ENCODE measurements around the gene GAS2L2. TPM values are rescaled to one million over a fixed set of nuclear protein-coding genes. Genes with fewer than 3 reads are reported as not detected.

The GAS2L2 gene
- total RNA-seq (under 1 TPM in 6 of 10 donors, not detected in 4; 0.09 to 0.89 (median 0.14) TPM), polyA plus RNA-seq (under 1 TPM; 0.03 to 0.15 TPM)
- long read RNA-seq, donor 1: 0 reads
- long read RNA-seq, donor 2: 0 reads
- long read RNA-seq, donor 3: 0 reads

GRCh38 chr17:35752945-35753764, at the start of gene GAS2L2:
TSS of gene GAS2L2 (minus strand) at chr17:35753239. CDS start at chr17:35752850, 389 bp downstream.
- Histone ChIP-seq H3K9me3 (no peaks in the 10 kb centered on the region), H3K36me3 (no peaks in the 10 kb centered on the region), H3K4me3 (no peak within 1 kb of the TSS), H3K4me1 (peaks cover 0 to 15% (median 9%) of the 10 kb centered on the region in 9 donors), H3K27me3 (peaks cover 0 to 45% (median 28%) of the 10 kb centered on the region in 7 donors), H3K27ac (no peak within 1 kb of the TSS)
- peak; percentile 21 to 76 (median 46) for ATAC-seq
- intact Hi-C loops (cut with DNase I): loop anchor here in 1 of 10 donors (5.0 kb wide), 1 partner anchor 151 kb away; no protein-coding TSS in a partner anchor
- TF ChIP-seq CTCF (IDR thresholded peaks at IDR 0.05): no peak
- DNase-seq: no peak
- 37 to 45% methylated on average over 9 of the region's 9 CpGs for WGBS, 2 donors

- intact Hi-C loops (cut with DNase I): loop anchor here in 2 of 10 donors (2.0 to 5.0 kb wide), 2 partner anchors 34 to 35 kb away; no protein-coding TSS in a partner anchor
- DNase-seq: peak; percentile 78 to 83
Observed at GRCh38 chr17:35801583-35802224, 48.7 kb upstream of the GAS2L2 start.

GRCh38 chr17:35799942-35800341, 46.9 kb upstream of the GAS2L2 start:
- peak; percentile 82 to 86 for DNase-seq

More at GRCh38 chr17:35801583-35802224, 48.7 kb upstream of the GAS2L2 start:
- WGBS, 2 donors: 33 to 35% methylated on average over 9 of the region's 9 CpGs
- Histone ChIP-seq H3K4me3 (no peak overlapping the region), H3K4me1 (peaks cover 4 to 41% (median 33%) of the 10 kb centered on the region in 9 donors), H3K9me3 (no peaks in the 10 kb centered on the region), H3K27ac (peak overlapping the region in 6 of 10 donors; percentile 11 to 69 (median 33)), H3K36me3 (no peaks in the 10 kb centered on the region), H3K27me3 (peaks cover 0 to 21% (median 0%) of the 10 kb centered on the region in 7 donors)
- no peak for TF ChIP-seq CTCF (IDR thresholded peaks at IDR 0.05)
- peak; percentile 49 to 84 (median 74) for ATAC-seq

More at GRCh38 chr17:35799942-35800341, 46.9 kb upstream of the GAS2L2 start:
- intact Hi-C loops (cut with DNase I): loop anchor here in 2 of 10 donors (2.0 to 5.0 kb wide), 2 partner anchors 33 kb away; no protein-coding TSS in a partner anchor
- no peaks in the 10 kb centered on the region for H3K9me3 ChIP-seq
- H3K36me3 ChIP-seq: no peaks in the 10 kb centered on the region
- peak; percentile 48 to 87 (median 81) for ATAC-seq
- peaks cover 7 to 51% (median 43%) of the 10 kb centered on the region in 9 donors for H3K4me1 ChIP-seq
- no peak for TF ChIP-seq CTCF (IDR thresholded peaks at IDR 0.05)
- no peak overlapping the region for H3K4me3 ChIP-seq
- peak overlapping the region in 4 of 10 donors; percentile 21 to 45 (median 39) for H3K27ac ChIP-seq
- peaks cover 0 to 39% (median 5%) of the 10 kb centered on the region in 7 donors for H3K27me3 ChIP-seq
